GM18526 (cell line): Measurements from ENCODE around the gene TMEM212.

Source experiments
- POLR2A ChIP-seq: IDR thresholded peaks from 3 replicates; pipeline ENCODE4 v1.6.1; 2011; ENCODE audit not compliant: insufficient read length; ENCODE audit errors: extremely low read depth

Gene TMEM212

DNA sequence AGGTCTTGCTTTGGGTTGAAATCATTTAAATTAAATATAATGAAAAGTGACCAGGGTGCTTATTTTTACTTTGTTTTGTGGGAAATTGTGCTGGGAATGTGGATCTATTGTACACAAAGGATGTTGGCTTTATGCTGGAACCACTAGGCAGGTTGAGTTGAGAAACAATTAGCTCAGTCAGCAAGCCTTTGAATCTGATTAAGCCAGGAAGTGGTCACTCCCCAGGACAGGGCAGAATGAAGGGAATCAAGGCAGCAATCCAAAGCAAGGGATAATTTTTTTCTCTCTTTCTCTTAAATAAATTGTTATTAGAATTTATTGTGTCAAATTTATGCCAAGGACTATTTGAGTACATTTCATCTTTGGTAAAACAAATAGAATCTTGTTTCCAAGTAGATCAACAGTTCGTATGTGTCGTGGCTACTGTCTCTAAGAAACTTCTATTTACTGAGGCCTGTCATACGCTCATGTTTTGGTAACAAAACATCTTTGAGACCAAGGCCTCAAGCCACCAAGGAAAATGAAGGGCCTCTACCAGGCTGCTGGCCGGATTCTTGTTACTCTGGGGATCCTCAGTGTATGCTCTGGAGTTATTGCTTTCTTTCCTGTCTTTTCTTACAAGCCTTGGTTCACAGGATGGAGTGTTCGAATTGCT is at the start of gene TMEM212:
TSS of gene TMEM212 (plus strand) at position 486 of the 655 bp plus-strand sequence. CDS start at position 521, 35 bp downstream.
- TF ChIP-seq POLR2A, result no peak

DNA sequence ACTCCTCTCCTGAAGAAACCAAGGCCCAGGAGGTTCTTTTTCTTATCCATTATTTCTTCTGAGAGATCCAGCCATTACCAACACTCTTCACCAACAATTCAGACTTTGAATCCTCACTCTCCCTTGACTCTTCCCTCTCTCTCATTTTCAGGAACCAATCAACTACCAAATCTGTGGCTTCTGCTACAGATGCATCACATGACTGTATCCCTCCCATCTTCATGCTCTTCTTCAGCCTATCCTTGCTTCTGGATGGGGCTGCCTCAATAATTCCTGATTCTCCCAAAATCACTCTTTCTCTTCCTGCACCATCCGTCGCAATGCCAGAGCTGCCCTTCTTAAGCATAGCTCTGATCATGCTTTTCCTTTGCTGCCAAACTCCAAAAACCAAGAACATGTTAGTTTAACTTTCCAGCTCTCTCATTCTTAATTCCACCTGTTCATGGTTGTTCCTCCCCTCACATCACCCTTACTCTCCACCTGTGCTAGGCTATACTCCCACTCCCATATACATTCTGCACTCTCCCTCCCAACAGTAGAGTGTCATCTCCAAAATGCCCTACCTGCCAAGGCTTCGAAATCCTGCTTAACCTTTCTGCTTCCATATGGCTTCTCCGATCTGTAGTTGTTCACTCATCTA is 46.4 kb upstream of the TMEM212 start:
- TF ChIP-seq POLR2A, result no peak

- no peak for TF ChIP-seq POLR2A
Measured at GRCh38 chr3:171797265-171797679, 45.9 kb upstream of the TMEM212 start.

DNA sequence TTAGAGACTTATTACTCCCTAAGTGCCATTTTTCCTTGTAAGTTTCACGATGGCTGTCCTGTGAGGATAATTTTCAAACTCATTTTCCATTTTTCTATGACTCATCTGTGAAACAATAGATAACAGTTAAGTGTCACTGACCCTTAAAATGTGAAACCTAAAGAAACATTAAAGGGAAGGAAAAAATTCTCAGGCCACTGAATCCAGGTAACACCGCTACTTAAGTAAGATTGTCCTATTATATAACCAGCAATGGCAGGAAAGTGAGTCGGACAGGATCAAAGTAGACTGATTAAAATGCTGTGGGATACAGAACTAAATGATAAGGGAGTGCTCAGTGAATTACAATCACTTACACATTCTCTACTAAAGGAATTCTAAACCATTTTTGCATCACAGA is 45.3 kb upstream of the TMEM212 start:
- no peak for TF ChIP-seq POLR2A

GRCh38 chr3:171799501-171799900 is 43.6 kb upstream of the TMEM212 start:
- no peak for TF ChIP-seq POLR2A

DNA sequence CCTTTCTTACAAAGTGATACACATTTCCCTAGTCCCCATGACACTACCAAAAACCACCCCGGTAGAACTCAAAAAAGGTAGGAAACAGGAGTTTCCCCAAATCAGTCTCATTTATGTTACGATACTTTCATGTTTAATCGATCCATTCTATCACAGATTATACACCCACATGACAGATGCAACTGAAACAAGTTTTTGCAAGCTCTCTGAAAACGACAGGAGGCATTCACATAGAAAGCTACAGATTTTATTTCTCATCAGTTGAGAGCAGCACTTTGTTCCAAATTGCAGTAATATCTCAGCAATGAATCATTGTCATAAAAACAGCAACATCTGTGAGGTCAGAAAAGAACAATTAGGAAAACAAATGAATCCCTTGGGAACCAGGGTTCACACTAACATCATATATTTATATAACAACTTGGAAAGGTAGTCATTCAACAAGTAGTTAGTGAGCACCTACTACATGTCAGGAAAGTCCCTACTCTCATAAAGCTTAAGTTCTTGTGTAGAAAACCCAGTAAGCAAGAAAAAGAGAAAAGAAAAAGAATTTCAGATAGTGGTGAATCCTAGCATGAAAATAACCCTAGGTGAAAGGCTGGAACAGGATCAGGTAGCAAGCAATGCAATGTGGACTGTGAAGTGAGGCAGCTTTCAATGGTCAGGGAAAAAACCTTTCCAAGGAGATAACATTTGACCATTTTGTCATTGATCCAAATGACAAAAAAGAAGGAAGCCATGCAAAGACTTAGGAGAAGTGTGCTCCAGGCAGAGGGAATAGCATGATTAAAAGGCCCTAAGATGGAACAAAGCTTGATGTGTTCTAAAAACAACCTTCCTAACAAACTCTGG is 41.2 kb upstream of the TMEM212 start:
- no peak for TF ChIP-seq POLR2A

DNA sequence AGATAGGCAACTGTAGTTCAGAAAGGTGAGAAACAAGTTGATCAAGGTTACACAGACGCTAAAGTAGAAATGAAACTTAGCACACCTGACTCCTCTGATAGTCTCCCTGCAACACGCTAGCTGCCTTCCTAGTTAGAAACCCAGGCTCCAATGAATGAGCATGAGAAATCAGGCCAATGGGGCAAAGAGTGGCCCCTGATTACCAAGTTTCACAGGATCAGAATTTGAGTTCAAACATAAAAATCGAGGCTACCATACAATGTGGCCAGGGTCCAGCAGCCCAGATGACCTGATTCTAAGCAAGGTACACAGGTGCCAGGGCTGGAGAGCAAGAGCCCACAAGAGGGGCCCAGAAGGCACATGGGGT is 40.6 kb upstream of the TMEM212 start:
- TF ChIP-seq POLR2A, result no peak

- TF ChIP-seq POLR2A, result no peak
Measured at GRCh38 chr3:171803044-171803443, 40.1 kb upstream of the TMEM212 start.

- no peak for TF ChIP-seq POLR2A
Measured at GRCh38 chr3:171804618-171805389, 38.3 kb upstream of the TMEM212 start.

- TF ChIP-seq POLR2A, result no peak
Measured at GRCh38 chr3:171805687-171806086, 37.5 kb upstream of the TMEM212 start.

DNA sequence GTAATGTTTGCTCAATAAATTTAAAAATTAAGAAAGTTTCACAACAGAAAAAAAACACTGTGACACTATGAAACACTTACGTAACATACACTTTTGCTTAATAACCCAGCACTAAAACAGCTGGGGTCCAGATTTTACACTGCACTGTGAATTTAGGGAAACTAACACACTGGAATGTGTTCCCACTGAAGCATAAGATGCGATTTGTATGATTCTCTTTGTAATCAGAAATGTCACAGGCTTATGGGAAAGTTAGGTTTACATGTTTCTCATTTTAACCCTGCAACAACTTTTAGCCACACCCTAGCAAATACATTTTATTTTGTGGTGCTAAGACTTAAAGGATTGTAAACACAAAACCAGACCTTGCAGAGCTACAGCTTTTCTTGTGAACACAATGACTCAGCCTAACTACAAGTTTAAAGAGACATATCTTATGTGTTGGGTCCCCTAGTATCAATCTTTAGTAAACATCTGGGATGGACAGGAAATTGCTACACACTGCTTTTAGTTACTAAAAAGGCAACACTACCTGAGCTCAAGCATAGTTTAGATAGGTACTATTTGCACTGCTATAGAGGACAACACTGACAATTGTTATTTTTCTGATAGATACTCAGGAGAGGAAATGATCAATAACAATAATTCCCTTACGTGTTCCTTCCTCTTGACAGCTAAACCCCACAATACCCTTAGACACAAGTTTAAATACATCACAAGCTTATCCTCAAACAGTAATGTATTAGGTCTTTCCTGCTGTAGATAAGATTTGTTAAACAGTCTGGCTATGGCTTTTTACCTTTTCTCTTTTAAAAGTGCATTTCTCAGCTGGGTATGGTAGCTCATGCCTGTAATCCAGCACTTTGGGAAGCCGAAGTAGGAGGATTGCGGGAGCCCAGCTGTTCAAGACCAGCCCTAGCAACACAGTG is 36.7 kb upstream of the TMEM212 start:
- TF ChIP-seq POLR2A, result no peak

DNA sequence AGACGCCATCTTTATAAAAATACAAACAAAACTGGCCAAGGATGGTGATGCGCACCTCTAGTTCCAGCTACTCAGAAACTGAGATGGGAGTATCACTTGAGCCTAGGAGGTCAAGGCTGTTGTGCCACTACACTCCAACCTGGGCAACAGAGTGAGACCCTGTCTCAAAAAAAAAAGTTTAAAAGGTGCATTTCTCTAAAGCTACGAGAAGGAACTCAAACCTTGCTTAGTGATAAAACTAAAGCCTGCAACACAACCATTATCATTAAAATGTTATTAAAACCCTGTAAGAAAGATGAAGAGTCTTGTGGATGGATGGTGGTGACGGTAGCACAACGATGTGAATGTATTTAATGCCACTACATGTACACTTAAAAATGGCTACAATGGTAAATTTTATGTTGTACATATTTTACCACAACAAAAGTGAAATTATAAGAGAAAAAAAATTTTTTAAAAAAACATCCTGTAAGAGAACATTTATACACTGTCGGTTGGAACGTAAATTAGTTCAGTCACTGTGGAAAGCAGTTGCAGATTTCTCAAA is 35.9 kb upstream of the TMEM212 start:
- TF ChIP-seq POLR2A, result no peak

DNA sequence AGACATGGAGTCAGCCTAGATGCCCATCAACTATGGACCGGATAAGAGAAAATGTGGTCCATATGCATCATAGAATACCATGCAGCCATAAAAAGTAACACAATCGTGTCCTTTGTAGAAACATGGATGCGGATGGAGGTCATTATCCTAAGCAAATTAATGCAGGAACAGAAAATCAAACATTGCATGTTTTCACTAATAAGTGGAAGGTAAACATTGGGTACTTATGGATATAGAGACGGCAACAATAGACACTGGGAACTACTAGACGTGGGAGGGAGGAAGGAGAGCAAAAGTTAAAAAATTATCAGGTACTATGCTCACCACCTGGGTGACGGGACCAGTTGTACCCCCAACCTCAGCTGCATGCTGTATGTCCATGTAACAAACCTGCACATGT is 35.3 kb upstream of the TMEM212 start:
- no peak for TF ChIP-seq POLR2A

GRCh38 chr3:171809611-171809860 is 33.6 kb upstream of the TMEM212 start:
- peak; percentile 43 for TF ChIP-seq POLR2A
